ENCODE data around the gene RUFY3.
"Not testable (repeated sequence)": the region's sequence is repeated elsewhere in the genome, so short reads cannot be mapped to it uniquely, and the experiment has no call there.

The RUFY3 gene

DNA sequence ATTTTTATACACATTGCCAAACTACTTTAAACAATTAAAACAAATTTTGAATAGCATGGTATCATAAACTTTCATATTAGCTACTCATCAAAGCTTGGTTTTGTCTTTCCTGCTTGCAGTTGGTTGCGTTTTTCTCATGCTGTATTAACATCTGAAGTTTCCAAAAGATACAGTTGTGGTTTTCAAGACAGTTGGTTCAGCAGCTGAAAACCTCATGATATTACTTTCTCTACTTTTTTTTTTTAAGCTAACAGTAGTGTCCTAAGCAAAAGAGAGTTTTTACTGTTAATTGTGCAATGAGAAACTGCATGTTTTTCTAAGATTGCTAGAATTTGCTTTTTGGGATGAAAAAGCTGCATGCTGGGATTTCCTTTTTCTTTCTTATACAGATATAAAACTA, 15.2 kb downstream of the RUFY3 start:
- no peak for DNase-seq

GRCh38 chr4:70737409-70737808, 15.6 kb downstream of the RUFY3 start:
- no peak for DNase-seq

- no peak for DNase-seq
Measured at GRCh38 chr4:70739496-70740337, 18.0 kb downstream of the RUFY3 start.

DNA sequence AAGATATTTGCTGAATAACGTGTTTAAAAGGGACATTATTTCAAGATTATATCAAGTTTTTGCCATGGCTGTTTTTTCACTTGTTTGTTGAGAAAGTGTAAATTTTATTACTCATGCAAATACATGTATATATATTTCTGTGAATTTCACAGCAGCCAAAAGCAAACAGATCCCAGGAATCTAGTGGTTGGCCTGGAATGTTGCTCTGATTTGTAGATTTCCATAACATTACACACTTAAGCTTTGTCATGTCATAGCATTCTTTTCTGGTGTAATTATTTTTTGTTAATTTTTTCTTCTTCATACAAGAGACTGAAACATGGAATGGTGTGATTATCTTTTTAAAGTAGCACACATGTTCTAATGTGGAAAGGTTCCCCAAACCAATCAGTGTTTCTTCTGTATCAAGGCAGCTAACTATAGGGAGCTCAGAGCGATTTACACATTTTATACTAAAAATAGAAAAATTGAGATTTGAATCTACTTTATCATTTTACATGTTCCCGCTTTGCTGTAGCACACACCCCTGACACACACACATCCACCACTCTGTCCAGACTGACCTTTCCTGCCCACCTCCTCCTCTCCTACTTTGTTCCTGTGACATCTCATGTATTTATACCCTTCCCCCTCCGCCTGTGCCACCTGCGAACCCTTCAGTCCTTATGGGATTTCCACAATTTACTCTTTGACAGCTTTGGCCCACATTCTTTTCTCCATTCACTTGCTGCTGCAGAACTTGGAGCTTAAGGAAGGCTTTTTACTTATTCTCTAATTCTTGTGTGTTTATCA, 20.3 kb downstream of the RUFY3 start:
- DNase-seq = no peak

DNA sequence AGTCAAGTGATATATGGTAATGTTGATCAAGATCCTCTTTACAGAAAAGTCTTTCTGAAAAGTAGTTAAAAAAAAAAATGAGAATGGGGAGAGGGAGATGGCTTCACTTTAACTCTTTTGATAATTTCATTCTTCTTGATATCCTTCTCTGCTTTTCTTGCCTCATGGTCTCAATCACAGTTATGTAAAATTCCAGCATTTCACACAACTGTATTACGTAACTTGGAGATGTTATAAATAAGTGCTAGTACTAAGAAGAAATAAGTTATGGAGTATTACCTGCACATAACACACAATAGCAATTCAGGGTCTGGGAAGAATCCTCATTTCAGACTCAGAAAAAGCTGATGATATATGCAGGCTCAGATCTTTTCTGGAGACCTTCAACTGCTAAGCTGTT, 22.0 kb downstream of the RUFY3 start:
- DNase-seq = no peak

- DNase-seq = no peak
Measured at GRCh38 chr4:70746179-70746839, 24.5 kb downstream of the RUFY3 start.

- DNase-seq = no peak
Measured at GRCh38 chr4:70747874-70748273, 26.1 kb downstream of the RUFY3 start.

DNA sequence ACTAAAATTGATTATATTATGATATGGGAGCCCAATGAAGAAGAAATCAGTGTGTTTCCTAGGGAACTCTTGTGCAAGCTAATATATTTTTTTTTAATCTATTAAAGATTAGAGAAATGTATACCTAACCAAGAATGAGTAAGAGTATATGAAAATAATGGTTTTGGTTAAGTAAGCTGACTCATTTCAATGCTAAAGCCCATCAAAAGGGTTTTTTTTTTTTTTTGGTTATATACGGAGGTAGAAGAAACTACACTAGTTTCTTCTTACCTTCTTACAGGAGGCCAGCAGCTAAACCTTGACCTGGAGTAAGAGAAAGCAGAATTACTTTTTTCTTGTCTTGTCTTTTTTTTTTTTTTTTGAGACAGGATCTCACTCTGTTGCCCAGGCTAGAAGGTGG, 27.5 kb downstream of the RUFY3 start:
- no peak for DNase-seq

DNA sequence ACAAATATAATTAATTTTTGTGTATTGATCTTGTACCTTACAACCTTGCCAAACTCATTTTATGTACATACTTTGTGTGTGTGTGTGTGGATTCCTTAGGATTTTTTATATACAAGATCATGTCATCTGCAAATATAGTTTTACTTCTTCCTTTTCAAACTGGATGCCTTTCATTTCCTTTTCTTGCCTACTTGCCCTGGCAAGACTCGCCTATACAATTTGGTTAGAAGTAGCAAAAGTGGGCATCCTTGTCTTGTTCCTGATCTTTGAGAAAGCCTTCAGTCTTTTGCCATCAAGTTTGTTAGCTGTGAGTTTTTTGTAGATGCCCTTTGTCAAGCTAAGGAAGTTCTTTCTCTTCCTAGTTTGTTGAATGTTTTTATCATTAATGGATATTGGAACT, 30.5 kb downstream of the RUFY3 start:
- DNase-seq = no peak

DNA sequence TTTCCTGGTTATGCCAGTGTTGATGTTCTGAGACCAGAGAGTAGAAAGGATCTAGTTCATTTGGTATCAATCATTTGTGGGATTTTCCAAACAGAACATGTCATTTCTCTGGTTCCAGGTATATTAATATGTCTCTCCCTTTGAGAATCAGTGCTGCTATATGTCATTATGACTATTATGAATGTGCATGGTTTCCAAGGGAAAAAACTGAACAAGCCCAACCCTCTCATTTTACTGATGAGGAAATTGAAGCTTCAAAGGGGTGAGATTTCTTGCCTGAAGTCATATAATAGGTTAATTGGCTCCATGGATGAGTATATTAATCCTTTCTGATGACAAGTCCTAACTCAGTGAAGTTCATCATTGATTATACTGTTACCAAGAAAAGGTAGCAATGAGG, 31.9 kb downstream of the RUFY3 start:
- no peak for DNase-seq

- no peak for DNase-seq
Measured at GRCh38 chr4:70754470-70754869, 32.7 kb downstream of the RUFY3 start.

GRCh38 chr4:70754990-70755688, 33.4 kb downstream of the RUFY3 start:
- DNase-seq = no peak

DNA sequence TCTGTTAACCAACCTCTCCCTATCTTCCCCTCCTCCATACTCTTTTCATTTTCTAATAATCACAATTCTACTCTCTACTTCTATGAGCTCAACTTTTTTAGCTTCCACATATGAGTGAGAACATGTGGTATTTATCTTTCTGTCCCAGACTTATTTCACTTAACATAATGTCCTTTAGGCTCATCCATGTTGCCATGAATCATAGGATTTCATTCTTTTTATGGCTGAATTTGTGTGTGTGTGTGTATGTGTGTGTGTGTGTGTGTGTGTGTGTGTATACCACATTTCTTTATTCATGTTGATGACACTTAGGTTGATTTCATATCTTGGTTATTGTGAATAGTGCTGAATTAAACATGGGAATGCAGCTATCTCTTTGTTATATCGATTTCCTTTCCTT, 37.4 kb downstream of the RUFY3 start:
- DNase-seq = no peak

DNA sequence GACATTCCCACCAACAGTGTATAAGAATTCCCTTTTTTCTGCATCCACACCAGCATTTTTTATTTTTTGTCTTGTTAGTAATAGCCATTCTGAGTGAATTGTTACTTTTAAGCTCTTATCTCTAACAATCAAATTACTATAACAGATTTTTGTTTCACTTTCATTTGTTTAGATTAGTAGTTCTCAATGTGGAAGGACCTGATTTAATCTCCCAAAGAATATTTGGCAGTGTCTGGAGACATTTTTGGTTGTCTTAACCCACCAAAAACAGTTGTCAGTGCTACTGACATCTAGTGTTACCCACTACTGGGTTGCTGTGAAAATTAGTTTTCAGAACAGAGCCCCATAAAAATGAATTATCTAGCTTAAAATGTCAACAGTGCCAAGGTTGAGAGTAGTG, 37.9 kb downstream of the RUFY3 start:
- no peak for DNase-seq

DNA sequence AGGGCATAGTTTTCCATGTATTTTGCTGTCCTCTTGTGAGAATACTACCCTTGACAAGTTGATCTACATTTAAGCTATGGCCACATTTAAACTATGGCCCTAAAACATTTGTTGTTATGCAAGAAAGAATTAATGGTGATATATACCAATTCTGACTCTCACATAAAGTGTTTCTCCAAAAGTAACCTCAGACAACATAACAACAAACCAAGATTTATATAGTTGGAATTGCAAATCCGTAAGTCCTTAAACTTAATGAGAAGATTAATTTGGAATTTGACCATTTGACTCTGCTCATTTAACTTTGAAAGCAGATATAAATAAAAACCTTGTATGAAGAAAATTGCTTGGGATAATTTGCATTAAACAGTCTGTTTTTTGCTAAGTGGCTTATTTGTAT, 38.9 kb downstream of the RUFY3 start:
- no peak for DNase-seq

GRCh38 chr4:70761276-70761816, 39.6 kb downstream of the RUFY3 start:
- DNase-seq = no peak

- no peak for DNase-seq
Measured at GRCh38 chr4:70765368-70765767, 43.6 kb downstream of the RUFY3 start.

- no peak for DNase-seq
Measured at GRCh38 chr4:70768301-70768948, 46.7 kb downstream of the RUFY3 start.

DNA sequence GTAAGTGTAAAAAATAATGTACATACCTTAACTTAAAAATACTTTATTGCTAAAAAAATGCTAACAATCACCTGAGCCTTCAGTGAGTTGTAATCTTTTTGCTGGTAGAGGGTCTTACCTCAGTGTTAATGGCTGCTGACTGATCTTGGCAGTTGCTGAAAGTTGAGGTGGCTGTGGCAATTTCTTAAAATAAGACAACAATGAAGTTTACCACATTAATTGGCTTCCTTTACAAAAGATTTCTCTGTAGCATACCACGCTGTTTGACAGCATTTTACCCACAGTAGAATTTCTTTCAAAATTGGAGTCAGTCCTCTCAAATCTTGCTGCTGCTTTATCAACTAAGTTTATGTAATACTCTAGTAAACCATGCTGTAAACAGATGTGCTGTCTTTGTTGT, 47.6 kb downstream of the RUFY3 start:
- DNase-seq = not testable (repeated sequence)

GRCh38 chr4:70772929-70773555, 51.3 kb downstream of the RUFY3 start:
- no peak for DNase-seq

DNA sequence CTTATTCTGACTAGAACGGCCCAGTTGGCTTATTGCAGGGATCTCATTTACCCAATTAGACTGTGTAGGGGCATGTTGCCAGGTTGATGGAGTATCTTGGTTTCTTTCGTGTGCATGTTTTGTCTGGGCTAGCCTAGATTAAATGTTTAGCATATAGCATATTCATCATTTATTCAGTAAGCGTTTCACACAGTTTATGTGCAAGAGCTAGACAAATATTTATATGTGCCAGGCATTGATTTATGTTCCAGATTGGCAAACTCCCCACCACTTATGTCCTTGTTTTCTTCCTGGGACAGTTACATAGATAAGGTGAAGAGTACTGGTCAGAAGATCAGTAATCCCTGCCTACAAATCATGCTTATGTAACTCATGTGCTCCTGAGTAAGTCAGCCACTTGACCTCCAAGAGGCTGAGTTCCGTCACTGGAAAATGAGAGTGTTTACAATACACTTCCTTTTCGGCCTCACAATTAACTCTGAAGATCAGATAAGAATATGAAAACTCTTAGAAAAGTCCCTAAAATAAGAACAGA, 57.2 kb downstream of the RUFY3 start:
- no peak for DNase-seq

GRCh38 chr4:70783096-70783495, 61.3 kb downstream of the RUFY3 start:
- DNase-seq = no peak

Measured in NCI-H2227 treated with DMSO at 0.1 percent for 48 hours (cell line).